ENCODE results near the gene KSR1. TPM values are rescaled to one million over a fixed set of nuclear protein-coding genes. Genes with fewer than 3 reads are reported as not detected.
A peak's percentile ranks its signal among the peaks of the same experiment; 100 is the strongest.

The KSR1 gene
- polyA plus RNA-seq, 1 of the 3 experiments (the other 2 are of a cell fraction): 7.5 TPM

GRCh38 chr17:27430882-27431491 lies 25.3 kb upstream of the KSR1 start:
- TF ChIP-seq CHD2 (IDR thresholded peaks at IDR 0.05; ENCODE audit: low read length, partially characterized antibody): no peak
- no peak for TF ChIP-seq MAX (IDR thresholded peaks at IDR 0.05; ENCODE audit: low read depth)
- no peak for TF ChIP-seq SIN3A (IDR thresholded peaks at IDR 0.05; ENCODE audit: borderline replicate concordance, low read depth, low read length)
- TF ChIP-seq JUND (IDR thresholded peaks at IDR 0.05): no peak
- TF ChIP-seq NFIC (IDR thresholded peaks at IDR 0.05; ENCODE audit: borderline replicate concordance): no peak
- peak; percentile 91 for TF ChIP-seq SMC3 (IDR thresholded peaks at IDR 0.05; ENCODE audit: low read depth, low read length)
- no peak for TF ChIP-seq RXRA (IDR thresholded peaks at IDR 0.05; ENCODE audit: borderline replicate concordance, low read depth)
- no peak for TF ChIP-seq ELF1 (IDR thresholded peaks at IDR 0.05)
- TF ChIP-seq IRF3 (IDR thresholded peaks at IDR 0.05; ENCODE audit: low read depth, low read length): no peak
- TF ChIP-seq RAD21 (IDR thresholded peaks at IDR 0.05; ENCODE audit: low read length): peak; percentile 71
- TF ChIP-seq MXI1 (IDR thresholded peaks at IDR 0.05; ENCODE audit: low read depth, low read length): no peak
- no peak for TF ChIP-seq RCOR1 (IDR thresholded peaks at IDR 0.05; ENCODE audit: low read length)
- no peak for TF ChIP-seq TCF12 (IDR thresholded peaks at IDR 0.05)
- TF ChIP-seq CTCF (IDR thresholded peaks at IDR 0.05): peak; percentile 71
- TF ChIP-seq MEF2A (IDR thresholded peaks at IDR 0.05; ENCODE audit: borderline replicate concordance, low read depth): no peak
- TF ChIP-seq FOXM1 (IDR thresholded peaks at IDR 0.05; ENCODE audit: low read depth): no peak
- TF ChIP-seq TEAD4 (IDR thresholded peaks at IDR 0.05; ENCODE audit: borderline replicate concordance, insufficient read depth): no peak
- no peak for TF ChIP-seq FOXJ3 (CRISPR knock-in tag; IDR thresholded peaks at IDR 0.05)
- no peak for TF ChIP-seq ZBTB33 (IDR thresholded peaks at IDR 0.05; ENCODE audit: borderline replicate concordance, low read depth)
- TF ChIP-seq GATA2 (CRISPR knock-in tag; IDR thresholded peaks at IDR 0.05): no peak
- TF ChIP-seq USF1 (IDR thresholded peaks at IDR 0.05; ENCODE audit: borderline replicate concordance, low read depth): no peak
- no peak for TF ChIP-seq EP300 (IDR thresholded peaks at IDR 0.05; ENCODE audit: borderline replicate concordance in 1 of 2, low read depth in 1 of 2, low read length in 1 of 2)
- TF ChIP-seq EZH2phosphoT487 (IDR thresholded peaks at IDR 0.05; ENCODE audit: borderline replicate concordance, low read depth): no peak
- TF ChIP-seq USF2 (IDR thresholded peaks at IDR 0.05; ENCODE audit: borderline replicate concordance, low read depth, low read length): no peak
- Histone ChIP-seq H3K4me3 (ENCODE audit: low read depth in 2 of 2, low read length in 1 of 2) (no peak overlapping the region; a peak in 1 of 4 replicates), H3K79me2 (ENCODE audit: insufficient read depth) (no peaks in the 10 kb centered on the region), H3K9me3 (no peaks in the 10 kb centered on the region), H3K27me3 (ENCODE audit: insufficient read depth) (no peaks in the 10 kb centered on the region), H3K27ac (ENCODE audit: low read depth in 2 of 2, low read length in 1 of 2) (no peak overlapping the region), H3K36me3 (replicated peaks in 1 of 2; ENCODE audit: control insufficient read depth in 1 of 2, insufficient read depth in 2 of 2, low read length in 1 of 2) (no peaks in the 10 kb centered on the region), H4K20me1 (ENCODE audit: insufficient read depth) (no peaks in the 10 kb centered on the region), H2AFZ (ENCODE audit: low read depth) (no peak overlapping the region), H3K9ac (no peak overlapping the region), H3K9me2 (no peaks in the 10 kb centered on the region), H3F3A (replicated peaks; ENCODE audit: insufficient read depth) (no peaks in the 10 kb centered on the region), H3K4me1 (ENCODE audit: control insufficient read depth in 1 of 2, insufficient read depth in 2 of 2, low read depth in 1 of 2, low read length in 1 of 2) (no peaks in the 10 kb centered on the region), H3K4me2 (no peak overlapping the region)
- peak; percentile 70 for DNase-seq
- CTCF ChIA-PET: interaction anchor here (0.8 to 3.5 kb wide), 28 partner anchors 10 to 221 kb away, joined by 3 to 22 read pairs (median 5); partner anchors contain the start of gene KSR1
- WGBS (ENCODE audit: low lambda C conversion rate): 63% methylated on average over 6 of the region's 10 CpGs
- POLR2A ChIA-PET: no interaction called here
